BE2C (cell line): ENCODE results near the gene BMP2. TPM values are rescaled to one million over a fixed set of nuclear protein-coding genes. Genes with fewer than 3 reads are reported as not detected.

Experiments
- DNase-seq: peaks from one replicate; pipeline ENCODE4 v3.0.0-alpha.2; 2020
- H3K27me3 ChIP-seq: fragments of 250-450 bp; sonication (Bioruptor Pico); 2 replicates; pipeline ENCODE4 v1.5.1; 2020; ENCODE audit warnings: mild to moderate bottlenecking
- H3K36me3 ChIP-seq: fragments of 250-450 bp; sonication (Bioruptor Pico); 2 replicates; pipeline ENCODE4 v1.5.1; 2020; ENCODE audit warnings: mild to moderate bottlenecking
- H3K4me1 ChIP-seq: fragments of 250-450 bp; sonication (Bioruptor Pico); 2 replicates; pipeline ENCODE4 v1.5.1; 2020
- H3K4me3 ChIP-seq: 2 replicates; pipeline ENCODE4 v1.5.1; 2011; ENCODE audit warnings: low read depth, low read length
- H3K9me3 ChIP-seq: fragments of 250-450 bp; sonication (Bioruptor Pico); 2 replicates; pipeline ENCODE4 v1.5.1; 2020
- CTCF ChIP-seq: IDR thresholded peaks from 2 replicates; pipeline ENCODE4 v1.5.1; 2012; ENCODE audit warnings: mild to moderate bottlenecking, low read depth, low read length
- polyA plus RNA-seq: library from polyadenylated mRNA; unstranded; fragments of >200 nt; gene quantifications from one replicate; pipeline ENCODE4 v1.2.1, GENCODE V29; 2012; ENCODE audit warnings: low read depth, missing spikeins; ENCODE audit not compliant: insufficient read length, insufficient read depth

Gene BMP2
- polyA plus RNA-seq: not detected

DNA sequence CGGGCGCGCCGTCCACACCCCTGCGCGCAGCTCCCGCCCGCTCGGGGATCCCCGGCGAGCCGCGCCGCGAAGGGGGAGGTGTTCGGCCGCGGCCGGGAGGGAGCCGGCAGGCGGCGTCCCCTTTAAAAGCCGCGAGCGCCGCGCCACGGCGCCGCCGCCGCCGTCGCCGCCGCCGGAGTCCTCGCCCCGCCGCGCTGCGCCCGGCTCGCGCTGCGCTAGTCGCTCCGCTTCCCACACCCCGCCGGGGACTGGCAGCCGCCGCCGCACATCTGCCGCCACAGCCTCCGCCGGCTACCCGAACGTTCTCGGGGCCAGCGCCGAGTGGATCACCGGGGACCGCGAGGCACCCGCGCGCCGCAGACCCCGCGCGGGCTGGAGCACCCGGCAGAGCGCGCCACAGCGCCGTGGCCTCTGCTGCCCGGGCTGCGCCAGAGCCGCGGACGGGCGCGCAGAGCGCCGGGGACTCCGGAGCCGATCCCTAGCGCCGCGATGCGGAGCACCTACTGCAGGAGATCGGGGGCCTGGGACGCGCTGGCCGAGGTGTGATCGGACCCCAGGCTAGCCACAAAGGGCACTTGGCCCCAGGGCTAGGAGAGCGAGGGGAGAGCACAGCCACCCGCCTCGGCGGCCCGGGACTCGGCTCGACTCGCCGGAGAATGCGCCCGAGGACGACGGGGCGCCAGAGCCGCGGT, at the start of gene BMP2:
BMP2 (plus strand) TSS at position 151 of the 692 bp plus-strand sequence. CDS start 2,441 bp downstream, outside the sequence.
- peaks cover 51% of the 10 kb centered on the region for H3K27me3 ChIP-seq
- no peak for TF ChIP-seq CTCF
- no peaks in the 10 kb centered on the region for H3K9me3 ChIP-seq
- peak; percentile 48 for DNase-seq
- no peaks in the 10 kb centered on the region for H3K36me3 ChIP-seq
- no peaks in the 10 kb centered on the region for H3K4me1 ChIP-seq
- peak within 1 kb of the TSS; percentile 46 for H3K4me3 ChIP-seq

- DNase-seq: no peak
- Histone ChIP-seq H3K4me3 (no peak overlapping the region), H3K36me3 (no peaks in the 10 kb centered on the region), H3K9me3 (no peaks in the 10 kb centered on the region), H3K4me1 (no peaks in the 10 kb centered on the region), H3K27me3 (no peaks in the 10 kb centered on the region)
- no peak for TF ChIP-seq CTCF
Measured at GRCh38 chr20:6718662-6719368, 48.7 kb upstream of the BMP2 start.

DNA sequence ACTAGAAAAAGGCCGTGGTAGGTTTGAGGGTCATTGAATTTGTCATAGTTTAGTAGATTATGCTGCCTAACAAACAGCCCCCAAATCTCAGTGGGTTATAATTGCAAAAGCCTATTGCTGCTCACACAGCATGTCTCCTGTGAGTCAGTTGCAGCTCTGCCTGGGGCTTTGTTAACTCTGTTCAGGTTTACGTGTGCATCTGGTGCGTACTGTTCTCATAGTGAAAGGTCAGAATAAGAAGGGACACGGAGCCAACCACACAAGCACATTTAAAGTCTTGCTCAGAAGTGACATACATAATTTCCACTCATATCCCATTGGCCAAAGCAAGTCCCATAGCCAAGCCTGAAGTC, 48.1 kb upstream of the BMP2 start:
- no peak for TF ChIP-seq CTCF
- Histone ChIP-seq H3K36me3 (no peaks in the 10 kb centered on the region), H3K4me1 (no peaks in the 10 kb centered on the region), H3K4me3 (no peak overlapping the region), H3K9me3 (no peaks in the 10 kb centered on the region), H3K27me3 (no peaks in the 10 kb centered on the region)
- no peak for DNase-seq

DNA sequence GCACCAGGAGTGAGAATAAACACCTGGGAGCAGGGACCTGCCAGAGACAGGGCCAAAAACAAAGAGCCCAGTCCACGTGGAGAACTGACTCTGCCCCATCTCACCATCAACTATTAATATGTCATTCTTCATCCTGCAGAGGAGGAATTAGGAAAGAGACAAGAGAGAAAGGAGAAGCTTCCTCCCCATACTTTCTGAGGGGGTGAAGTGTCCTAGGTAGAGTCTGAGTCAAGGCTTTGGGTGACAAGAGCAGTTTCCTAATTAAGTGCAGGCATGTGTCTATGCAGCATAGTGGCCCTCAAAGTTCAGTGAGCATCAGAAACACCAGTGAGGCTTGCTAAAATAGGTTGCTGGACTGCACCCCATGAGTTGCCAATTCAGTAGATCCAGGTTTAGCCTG, 40.7 kb upstream of the BMP2 start:
- no peak overlapping the region for H3K4me3 ChIP-seq
- H3K4me1 ChIP-seq: no peaks in the 10 kb centered on the region
- TF ChIP-seq CTCF: no peak
- H3K9me3 ChIP-seq: no peaks in the 10 kb centered on the region
- no peaks in the 10 kb centered on the region for H3K27me3 ChIP-seq
- H3K36me3 ChIP-seq: no peaks in the 10 kb centered on the region
- no peak for DNase-seq

- no peaks in the 10 kb centered on the region for H3K9me3 ChIP-seq
- TF ChIP-seq CTCF: no peak
- DNase-seq: no peak
- no peaks in the 10 kb centered on the region for H3K36me3 ChIP-seq
- H3K4me3 ChIP-seq: no peak overlapping the region
- no peaks in the 10 kb centered on the region for H3K4me1 ChIP-seq
- H3K27me3 ChIP-seq: no peaks in the 10 kb centered on the region
Measured at GRCh38 chr20:6730672-6731328, 36.7 kb upstream of the BMP2 start.
